NCI-H2081 treated with DMSO at 0.1 percent for 48 hours (cell line): ENCODE data around the gene ACTL8.
"Not testable (repeated sequence)": the region's sequence is repeated elsewhere in the genome, so short reads cannot be mapped to it uniquely, and the experiment has no call there.

Experiments
- DNase-seq: peaks from one replicate; lab custom pipeline; 2025; lab: John Stamatoyannopoulos, UW

ACTL8 gene

DNA sequence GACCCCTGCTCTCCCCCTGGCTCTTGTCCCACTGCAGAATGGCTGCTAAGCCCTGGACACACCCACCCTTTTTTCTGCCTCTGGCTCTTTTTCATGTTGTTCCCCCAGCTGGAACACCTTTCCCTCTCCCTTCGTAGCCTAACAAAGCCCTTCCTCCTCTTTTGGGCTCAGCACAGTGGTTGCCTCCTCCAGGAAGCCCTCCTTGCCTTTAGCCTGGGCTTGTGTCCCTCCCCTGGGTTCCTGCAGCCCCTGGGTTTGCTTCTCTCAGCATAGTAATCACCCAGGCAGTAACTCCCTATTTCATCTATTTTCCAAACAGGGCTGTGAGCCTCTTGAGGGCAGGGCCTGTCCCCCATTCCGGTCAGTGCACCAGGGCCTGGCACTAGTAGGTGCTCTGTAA is 19.8 kb upstream of the ACTL8 start:
- no peak for DNase-seq

GRCh38 chr1:17735793-17736192 is 19.3 kb upstream of the ACTL8 start:
- DNase-seq: no peak

- no peak for DNase-seq
Observed at GRCh38 chr1:17736625-17737024, 18.5 kb upstream of the ACTL8 start.

DNA sequence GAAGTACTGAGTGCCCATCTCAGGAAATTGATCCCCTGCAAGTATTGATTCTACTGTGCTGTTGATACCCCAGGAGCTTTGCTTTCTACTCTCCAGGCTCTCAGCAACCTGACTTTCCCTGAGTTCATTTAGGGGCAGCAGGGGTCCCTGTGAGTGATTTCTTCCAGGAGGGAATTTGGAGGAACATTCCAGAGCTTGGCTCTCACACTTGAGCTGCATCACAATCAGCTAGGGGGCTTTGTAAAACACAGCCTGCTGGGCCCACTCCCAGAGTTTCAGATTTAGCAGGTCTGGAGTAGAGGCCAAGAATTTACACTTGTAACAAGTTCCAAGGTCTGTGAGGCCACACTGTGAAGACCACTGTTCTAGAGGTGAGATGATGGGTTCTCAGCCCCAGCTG is 16.1 kb upstream of the ACTL8 start:
- no peak for DNase-seq

GRCh38 chr1:17741052-17741451 is 14.1 kb upstream of the ACTL8 start:
- DNase-seq: no peak

GRCh38 chr1:17742583-17742982 is 12.6 kb upstream of the ACTL8 start:
- no peak for DNase-seq

DNA sequence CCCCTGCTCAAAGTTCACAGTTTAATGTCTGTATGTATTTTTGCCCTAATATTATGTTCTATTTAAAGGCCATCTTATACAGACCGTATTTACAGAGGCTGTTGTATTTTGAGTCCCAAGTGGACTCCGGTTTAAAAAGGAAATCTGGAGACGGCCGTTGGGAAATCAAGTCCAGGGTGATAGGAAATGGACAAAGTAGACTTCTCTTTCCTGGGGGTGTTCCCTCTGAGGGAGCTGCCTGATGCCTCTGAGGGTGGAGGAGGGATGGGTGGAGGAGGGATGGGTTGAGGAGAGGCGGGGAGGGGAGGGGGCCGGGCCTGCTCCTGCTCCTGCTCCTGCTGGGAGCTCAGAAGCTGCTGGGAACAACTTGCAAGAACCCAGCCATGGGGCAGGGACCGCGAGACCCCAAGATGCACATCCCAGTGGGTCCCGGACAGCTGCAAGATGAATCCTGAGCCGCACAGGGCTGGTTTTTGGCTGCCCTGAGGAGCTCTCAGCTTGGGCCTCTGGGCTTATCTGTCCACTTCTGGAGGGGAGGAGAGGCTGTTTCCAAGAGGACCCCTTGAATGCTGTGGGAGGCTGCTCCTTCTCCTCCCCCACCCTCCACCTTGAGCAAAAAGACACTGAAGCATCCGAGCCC is 12.0 kb upstream of the ACTL8 start:
- DNase-seq: no peak

DNA sequence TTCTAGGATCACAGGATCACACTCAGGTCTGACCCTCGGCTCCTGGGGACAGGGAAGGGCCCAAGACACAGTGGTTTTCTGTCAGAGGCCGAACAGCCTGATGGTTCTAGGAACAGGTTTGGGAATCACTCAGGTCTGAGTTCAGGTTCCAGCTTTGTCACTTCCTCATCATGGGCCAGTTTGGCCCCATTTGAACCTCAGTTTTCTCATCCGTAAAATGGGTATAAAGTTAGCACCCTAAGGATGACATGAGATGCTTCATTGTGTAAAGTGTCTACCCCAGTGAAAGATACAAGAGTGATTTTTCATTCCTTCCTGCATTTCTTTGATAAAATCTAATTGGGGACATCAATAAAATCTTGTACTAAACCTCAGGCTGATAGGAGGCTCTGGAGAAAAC is 11.2 kb upstream of the ACTL8 start:
- DNase-seq: no peak

GRCh38 chr1:17744666-17745478 is 10.3 kb upstream of the ACTL8 start:
- DNase-seq: no peak

DNA sequence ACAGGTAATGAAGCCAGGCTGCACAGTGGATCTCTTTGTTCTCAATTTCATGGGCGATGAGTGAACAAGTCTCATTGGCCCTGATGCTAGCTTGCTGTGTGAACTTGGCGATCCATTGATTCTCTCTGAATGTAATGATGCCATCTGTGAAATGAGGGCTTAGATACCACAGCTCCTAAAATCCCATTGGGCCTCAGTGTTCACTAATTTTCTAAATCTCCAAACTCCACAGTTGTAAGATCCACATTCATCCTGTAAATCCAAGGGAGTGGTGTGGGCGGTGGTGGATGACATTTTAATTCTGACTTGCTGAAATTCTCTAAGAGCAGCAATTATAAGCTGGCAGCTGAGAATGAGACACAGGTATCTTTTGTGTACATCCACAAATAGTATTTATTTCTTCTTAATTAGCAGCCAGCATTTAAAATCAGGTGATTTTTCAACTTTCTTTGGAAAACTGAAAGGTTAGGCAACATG is 9.6 kb upstream of the ACTL8 start:
- no peak for DNase-seq

DNA sequence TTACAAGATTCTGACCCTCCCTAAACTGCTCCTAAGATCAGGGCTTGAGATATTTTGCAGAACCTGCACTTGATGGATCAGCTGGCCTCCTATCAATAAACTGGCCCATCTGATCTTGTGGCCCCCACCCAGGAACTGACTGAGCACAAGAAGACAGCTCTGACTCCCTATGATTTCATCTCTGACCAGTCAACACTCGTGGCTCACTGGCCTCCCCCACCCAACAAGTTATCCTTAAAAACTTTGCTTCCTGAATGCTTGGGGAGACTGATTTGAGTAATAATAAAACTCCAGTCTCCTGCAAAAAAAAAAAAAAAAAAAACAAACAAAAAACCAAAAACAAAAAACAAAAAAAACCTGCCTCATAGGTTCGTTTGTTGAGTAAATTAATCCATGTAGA is 8.9 kb upstream of the ACTL8 start:
- not testable (repeated sequence) for DNase-seq

- no peak for DNase-seq
Observed at GRCh38 chr1:17746920-17747319, 8.2 kb upstream of the ACTL8 start.

- no peak for DNase-seq
Observed at GRCh38 chr1:17750333-17750732, 4.8 kb upstream of the ACTL8 start.

DNA sequence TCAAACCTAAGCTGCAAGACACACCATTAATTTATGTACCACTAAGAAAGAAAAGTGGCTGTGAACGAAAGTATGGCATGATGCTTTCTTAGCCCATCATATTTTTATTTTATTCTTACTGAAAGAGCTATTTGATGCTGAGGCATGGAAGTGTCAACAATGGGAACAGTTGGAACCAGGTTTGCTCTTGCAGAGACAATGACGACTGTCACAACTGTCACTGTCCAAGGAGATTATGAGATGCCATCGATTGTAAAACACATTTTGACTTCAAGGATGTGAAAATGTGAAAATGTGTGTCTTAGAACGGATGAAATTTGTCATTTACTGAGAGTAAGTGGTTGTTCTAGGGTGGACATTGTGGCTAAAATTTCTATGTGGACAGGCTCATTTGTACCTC is 2.8 kb upstream of the ACTL8 start:
- DNase-seq: no peak

GRCh38 chr1:17757426-17757825 is 2.3 kb downstream of the ACTL8 start:
- no peak for DNase-seq

DNA sequence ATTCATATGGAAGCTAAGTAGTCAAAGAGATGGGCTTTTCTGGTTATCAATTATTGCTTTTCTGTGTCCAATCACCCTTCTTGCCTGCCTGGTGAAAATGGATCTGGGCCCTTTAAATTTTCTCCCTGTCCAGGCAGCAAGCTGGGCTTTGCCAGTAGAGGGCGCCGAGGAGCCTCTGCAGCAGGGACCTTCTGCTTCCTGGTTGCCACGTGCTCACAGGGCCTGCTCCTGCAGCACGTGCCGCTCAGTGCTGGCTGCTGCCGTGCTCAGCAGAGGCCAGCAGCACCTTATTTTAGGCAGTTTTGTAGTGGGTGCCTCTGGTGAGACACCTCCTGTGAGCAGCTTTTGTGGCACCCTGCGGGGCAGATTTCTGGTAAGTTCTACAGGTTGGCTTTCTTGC is 4.0 kb downstream of the ACTL8 start:
- no peak for DNase-seq

GRCh38 chr1:17762313-17762712 is 7.2 kb downstream of the ACTL8 start:
- DNase-seq: no peak

DNA sequence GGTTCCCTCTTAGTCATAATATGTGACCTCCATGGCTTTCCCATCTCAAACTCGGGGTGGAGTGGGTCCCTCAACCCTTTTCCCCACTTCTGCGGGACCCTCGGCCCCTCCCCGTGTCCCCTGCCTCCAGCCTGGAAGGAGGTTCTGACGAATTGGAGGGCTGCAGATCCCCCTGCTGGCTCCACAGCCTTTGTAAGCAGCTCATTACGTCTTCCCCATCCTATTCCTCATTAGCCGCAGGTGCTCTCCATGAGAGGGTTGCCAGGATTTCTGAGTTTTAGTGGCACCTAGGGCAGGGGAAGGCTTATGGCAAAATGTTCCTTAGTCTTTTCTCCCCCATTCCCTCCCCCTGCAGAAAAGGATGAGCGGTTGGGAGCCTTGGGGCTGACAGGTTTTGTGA is 8.3 kb downstream of the ACTL8 start:
- no peak for DNase-seq

- no peak for DNase-seq
Observed at GRCh38 chr1:17763995-17764394, 8.9 kb downstream of the ACTL8 start.

DNA sequence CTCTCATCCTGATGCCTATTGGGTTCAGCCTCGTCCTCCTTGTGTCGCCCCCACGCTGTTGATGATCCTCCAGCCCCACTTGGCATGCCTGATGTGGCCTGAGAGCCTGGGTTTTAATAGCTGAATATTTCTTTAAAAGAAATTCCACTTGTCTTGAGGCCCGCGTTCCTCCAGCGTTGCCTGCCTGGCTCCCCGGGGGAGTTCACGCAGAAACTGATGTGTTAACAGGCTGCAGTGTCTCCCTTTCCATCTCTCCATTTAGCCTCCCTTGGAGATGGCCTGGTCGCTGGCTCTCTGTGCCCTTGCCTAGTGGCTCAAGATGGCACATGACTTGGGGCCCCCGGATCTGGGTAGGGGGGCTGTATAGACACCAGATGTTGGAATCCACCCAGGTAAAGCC is 9.5 kb downstream of the ACTL8 start:
- no peak for DNase-seq

DNA sequence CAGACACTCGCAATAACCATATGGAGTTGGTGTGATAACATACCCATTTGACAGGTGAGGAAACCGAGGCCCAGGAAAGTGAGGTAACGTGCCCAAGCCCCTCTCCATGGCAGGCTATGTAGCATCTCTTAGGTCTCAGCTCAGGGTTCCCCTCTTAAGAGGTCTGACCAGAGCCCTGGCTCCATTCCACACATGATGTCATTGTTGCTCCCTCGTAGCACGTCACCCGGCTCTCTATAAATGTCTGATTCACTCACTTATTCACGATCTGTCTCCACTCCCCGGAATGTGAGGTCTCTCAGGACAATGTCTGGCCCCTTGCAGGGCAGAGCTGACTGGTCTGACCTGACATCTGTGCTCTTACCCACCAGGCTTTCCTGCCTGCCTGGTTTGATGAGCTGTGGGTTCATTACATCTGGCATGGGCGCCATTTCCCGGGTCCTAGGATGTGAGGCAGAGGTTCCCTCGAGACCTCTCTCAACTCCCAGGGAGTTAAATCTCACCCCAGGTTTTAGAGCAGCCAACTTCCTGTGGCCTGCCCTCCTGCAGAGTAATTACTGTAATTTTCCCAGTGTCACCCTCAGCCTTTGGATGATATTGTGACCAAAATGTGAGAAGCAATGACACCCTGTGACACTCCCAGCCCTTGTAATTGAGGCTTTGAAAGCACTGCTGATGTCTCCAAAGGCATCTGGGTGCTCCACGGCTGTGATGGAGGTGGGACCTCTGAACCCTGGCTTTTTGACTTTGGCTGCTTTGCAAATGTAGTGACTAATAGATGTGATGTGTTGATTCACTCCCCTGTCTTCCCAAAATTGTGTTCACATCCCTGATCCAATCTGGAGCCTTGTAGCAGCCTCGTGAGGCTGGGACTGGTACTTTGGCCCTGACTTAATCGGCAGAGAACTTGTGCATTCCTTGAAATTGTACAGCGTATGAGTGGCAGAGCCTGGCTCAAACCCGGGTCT is 10.6 kb downstream of the ACTL8 start:
- no peak for DNase-seq

DNA sequence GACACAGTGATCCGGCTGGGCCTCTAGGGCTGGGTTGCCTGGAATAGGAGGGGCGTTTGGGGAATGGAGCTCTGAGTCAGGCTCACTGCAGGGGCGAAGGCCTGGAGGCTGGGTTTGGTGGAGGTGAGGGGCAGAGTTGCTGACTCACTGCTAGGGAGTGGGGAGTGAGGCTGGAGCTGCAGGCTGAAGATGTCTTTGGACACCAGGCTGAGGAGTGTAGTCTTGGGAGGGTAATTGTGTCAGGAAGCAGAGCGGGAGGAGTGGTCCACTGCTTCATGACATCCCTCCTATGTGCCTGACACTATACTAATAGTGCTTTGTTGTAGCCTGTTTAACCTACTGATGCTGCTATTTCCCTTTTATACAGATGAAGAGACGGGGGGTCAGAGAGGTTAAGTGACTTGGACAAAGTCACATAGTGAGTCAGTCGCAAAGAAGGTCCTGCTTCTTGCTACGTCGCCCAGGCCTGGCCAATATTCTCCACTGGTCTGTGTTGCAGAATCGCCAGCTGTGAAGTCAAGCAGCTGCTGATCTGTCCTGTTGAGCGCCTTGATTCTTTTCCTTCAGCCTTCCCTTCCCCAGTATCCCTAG is 13.6 kb downstream of the ACTL8 start:
- DNase-seq: no peak
